ENCODE measurements around the gene GID8. TPM values are rescaled to one million over a fixed set of nuclear protein-coding genes. Genes with fewer than 3 reads are reported as not detected.

Gene GID8
- total RNA-seq, 1 donor from 2014 or later = 35.8 TPM

GRCh38 chr20:62980380-62980960 is 42.5 kb downstream of the GID8 start:
- Mint-ChIP-seq H3K27me3 (ENCODE audit: unreplicated experiment) (peaks cover 50% of the 10 kb centered on the region), H3K4me3 (ENCODE audit: unreplicated experiment) (no peak overlapping the region), H3K27ac (ENCODE audit: unreplicated experiment) (no peak overlapping the region), H3K9me3 (ENCODE audit: unreplicated experiment) (no peaks in the 10 kb centered on the region), H3K36me3 (ENCODE audit: unreplicated experiment) (no peaks in the 10 kb centered on the region), H3K4me1 (ENCODE audit: unreplicated experiment) (no peaks in the 10 kb centered on the region)
- TF ChIP-seq CTCF (IDR thresholded peaks at IDR 0.05) = no peak
- no peak for DNase-seq (ENCODE audit: extremely low spot score, unreplicated experiment)

GRCh38 chr20:62980970-62981369 is 43.0 kb downstream of the GID8 start:
- Mint-ChIP-seq H3K27ac (ENCODE audit: unreplicated experiment) (no peak overlapping the region), H3K36me3 (ENCODE audit: unreplicated experiment) (no peaks in the 10 kb centered on the region), H3K27me3 (ENCODE audit: unreplicated experiment) (peaks cover 50% of the 10 kb centered on the region), H3K9me3 (ENCODE audit: unreplicated experiment) (no peaks in the 10 kb centered on the region), H3K4me3 (ENCODE audit: unreplicated experiment) (no peak overlapping the region), H3K4me1 (ENCODE audit: unreplicated experiment) (no peaks in the 10 kb centered on the region)
- TF ChIP-seq CTCF (IDR thresholded peaks at IDR 0.05) = no peak
- no peak for DNase-seq (ENCODE audit: extremely low spot score, unreplicated experiment)

- no peaks in the 10 kb centered on the region for H3K4me1 Mint-ChIP-seq (ENCODE audit: unreplicated experiment)
- no peaks in the 10 kb centered on the region for H3K36me3 Mint-ChIP-seq (ENCODE audit: unreplicated experiment)
- no peak overlapping the region for H3K4me3 Mint-ChIP-seq (ENCODE audit: unreplicated experiment)
- H3K27me3 Mint-ChIP-seq (ENCODE audit: unreplicated experiment) = peaks cover 45% of the 10 kb centered on the region
- no peak for TF ChIP-seq CTCF (IDR thresholded peaks at IDR 0.05)
- H3K27ac Mint-ChIP-seq (ENCODE audit: unreplicated experiment) = no peak overlapping the region
- no peaks in the 10 kb centered on the region for H3K9me3 Mint-ChIP-seq (ENCODE audit: unreplicated experiment)
- no peak for DNase-seq (ENCODE audit: extremely low spot score, unreplicated experiment)
Measured at GRCh38 chr20:62982124-62983075, 44.5 kb downstream of the GID8 start.

GRCh38 chr20:62983210-62983609 is 45.3 kb downstream of the GID8 start:
- H3K4me3 Mint-ChIP-seq (ENCODE audit: unreplicated experiment) = no peak overlapping the region
- TF ChIP-seq CTCF (IDR thresholded peaks at IDR 0.05) = no peak
- H3K4me1 Mint-ChIP-seq (ENCODE audit: unreplicated experiment) = no peaks in the 10 kb centered on the region
- H3K9me3 Mint-ChIP-seq (ENCODE audit: unreplicated experiment) = no peaks in the 10 kb centered on the region
- peaks cover 45% of the 10 kb centered on the region for H3K27me3 Mint-ChIP-seq (ENCODE audit: unreplicated experiment)
- no peaks in the 10 kb centered on the region for H3K36me3 Mint-ChIP-seq (ENCODE audit: unreplicated experiment)
- no peak for DNase-seq (ENCODE audit: extremely low spot score, unreplicated experiment)
- no peak overlapping the region for H3K27ac Mint-ChIP-seq (ENCODE audit: unreplicated experiment)

Data from osteocyte (in vitro differentiated cells).